ENCODE results near the gene TSPAN14. TPM values are rescaled to one million over a fixed set of nuclear protein-coding genes. Genes with fewer than 3 reads are reported as not detected.

The TSPAN14 gene
- total RNA-seq, 1 donor from 2014 or later = 161 TPM

GRCh38 chr10:80571352-80571751 is 117.2 kb downstream of the TSPAN14 start:
- TF ChIP-seq, protein P1, sequence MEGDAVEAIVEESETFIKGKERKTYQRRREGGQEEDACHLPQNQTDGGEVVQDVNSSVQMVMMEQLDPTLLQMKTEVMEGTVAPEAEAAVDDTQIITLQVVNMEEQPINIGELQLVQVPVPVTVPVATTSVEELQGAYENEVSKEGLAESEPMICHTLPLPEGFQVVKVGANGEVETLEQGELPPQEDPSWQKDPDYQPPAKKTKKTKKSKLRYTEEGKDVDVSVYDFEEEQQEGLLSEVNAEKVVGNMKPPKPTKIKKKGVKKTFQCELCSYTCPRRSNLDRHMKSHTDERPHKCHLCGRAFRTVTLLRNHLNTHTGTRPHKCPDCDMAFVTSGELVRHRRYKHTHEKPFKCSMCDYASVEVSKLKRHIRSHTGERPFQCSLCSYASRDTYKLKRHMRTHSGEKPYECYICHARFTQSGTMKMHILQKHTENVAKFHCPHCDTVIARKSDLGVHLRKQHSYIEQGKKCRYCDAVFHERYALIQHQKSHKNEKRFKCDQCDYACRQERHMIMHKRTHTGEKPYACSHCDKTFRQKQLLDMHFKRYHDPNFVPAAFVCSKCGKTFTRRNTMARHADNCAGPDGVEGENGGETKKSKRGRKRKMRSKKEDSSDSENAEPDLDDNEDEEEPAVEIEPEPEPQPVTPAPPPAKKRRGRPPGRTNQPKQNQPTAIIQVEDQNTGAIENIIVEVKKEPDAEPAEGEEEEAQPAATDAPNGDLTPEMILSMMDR (IDR thresholded peaks at IDR 0.05) = no peak
- Histone ChIP-seq H3K36me3 (no peaks in the 10 kb centered on the region), H3K27me3 (no peaks in the 10 kb centered on the region), H3K4me1 (no peaks in the 10 kb centered on the region), H3K9me3 (no peaks in the 10 kb centered on the region), H3K27ac (no peak overlapping the region), H3K4me3 (no peak overlapping the region)
- no peak for DNase-seq (ENCODE audit: low spot score in 2 of 2)
- intact Hi-C loops (cut with DNase I) = no loop called here

- H3K4me3 ChIP-seq = no peak overlapping the region
- TF ChIP-seq, protein P1 (IDR thresholded peaks at IDR 0.05) = no peak
- no peak for DNase-seq (ENCODE audit: low spot score in 2 of 2)
- no peaks in the 10 kb centered on the region for H3K4me1 ChIP-seq
- no peak overlapping the region for H3K27ac ChIP-seq
- H3K9me3 ChIP-seq = peaks cover 3 to 6% of the 10 kb centered on the region in 2 donors
- intact Hi-C loops (cut with DNase I) = no loop called here
- no peaks in the 10 kb centered on the region for H3K36me3 ChIP-seq
- no peaks in the 10 kb centered on the region for H3K27me3 ChIP-seq
Observed at GRCh38 chr10:80579181-80579763, 125.2 kb downstream of the TSPAN14 start.

- TF ChIP-seq, protein P1 (IDR thresholded peaks at IDR 0.05) = no peak
- Histone ChIP-seq H3K36me3 (no peaks in the 10 kb centered on the region), H3K27ac (no peak overlapping the region), H3K4me3 (no peak overlapping the region), H3K9me3 (peaks cover 3 to 6% of the 10 kb centered on the region in 2 donors), H3K4me1 (no peaks in the 10 kb centered on the region), H3K27me3 (no peaks in the 10 kb centered on the region)
- no peak for DNase-seq (ENCODE audit: low spot score in 2 of 2)
- intact Hi-C loops (cut with DNase I) = no loop called here
Observed at GRCh38 chr10:80579849-80580637, 125.9 kb downstream of the TSPAN14 start.

DNA sequence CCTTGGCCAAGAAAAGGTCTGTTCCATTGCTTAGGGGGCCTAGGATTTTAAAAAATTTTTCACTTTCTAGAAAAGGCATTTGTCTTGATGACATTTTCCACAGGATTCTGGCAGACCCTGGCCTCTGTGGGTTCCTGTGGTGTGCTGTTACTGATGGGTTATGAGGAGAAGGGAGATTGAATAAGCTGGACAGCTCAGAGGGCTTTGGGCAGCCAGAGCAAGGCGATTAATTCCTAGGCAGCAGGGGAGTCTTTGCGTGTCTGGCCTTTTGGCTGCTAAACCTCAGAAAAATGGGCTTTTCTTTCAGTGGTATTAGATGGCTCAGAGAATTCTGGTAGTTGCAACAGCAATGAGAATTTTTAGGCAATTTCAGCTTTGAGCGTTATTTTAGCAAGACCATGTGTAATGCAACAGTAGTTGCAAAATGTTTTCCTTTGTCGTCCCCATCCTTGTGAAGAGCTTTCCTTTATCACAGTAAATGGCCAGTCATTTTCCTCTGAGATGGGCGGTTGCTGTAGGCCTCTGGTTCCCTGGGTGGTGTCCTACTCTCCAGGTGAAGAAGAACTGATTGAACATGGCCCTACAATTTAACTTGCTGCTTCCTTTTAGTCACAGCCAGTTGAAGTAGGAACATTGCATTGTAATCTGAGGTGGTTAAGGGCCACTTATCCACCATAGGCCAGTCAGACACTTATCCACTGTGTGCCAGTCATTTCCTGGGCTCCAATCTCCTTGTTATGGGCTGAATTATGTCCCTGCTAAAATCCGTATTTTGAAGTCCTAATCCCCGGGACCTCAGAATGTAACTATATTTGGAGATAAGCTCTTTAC is 126.7 kb downstream of the TSPAN14 start:
- no peak for DNase-seq (ENCODE audit: low spot score in 2 of 2)
- TF ChIP-seq, protein P1 (IDR thresholded peaks at IDR 0.05) = no peak
- Histone ChIP-seq H3K27ac (no peak overlapping the region), H3K36me3 (no peaks in the 10 kb centered on the region), H3K4me1 (no peaks in the 10 kb centered on the region), H3K27me3 (no peaks in the 10 kb centered on the region), H3K4me3 (no peak overlapping the region), H3K9me3 (peaks cover 3 to 6% of the 10 kb centered on the region in 2 donors)
- intact Hi-C loops (cut with DNase I) = no loop called here

GRCh38 chr10:80581469-80581835 is 127.3 kb downstream of the TSPAN14 start:
- TF ChIP-seq, protein P1 (IDR thresholded peaks at IDR 0.05) = no peak
- Histone ChIP-seq H3K27me3 (no peaks in the 10 kb centered on the region), H3K4me3 (no peak overlapping the region), H3K9me3 (peaks cover 3 to 6% of the 10 kb centered on the region in 2 donors), H3K36me3 (no peaks in the 10 kb centered on the region), H3K27ac (no peak overlapping the region), H3K4me1 (no peaks in the 10 kb centered on the region)
- no peak for DNase-seq (ENCODE audit: low spot score in 2 of 2)
- intact Hi-C loops (cut with DNase I) = no loop called here

Data from ascending aorta (tissue), 2 donors.